Activated CD8-positive, alpha-beta memory T cell treated with anti-CD3 and anti-CD28 coated beads for 4 hours (primary cell): ENCODE results near the gene NMBR.
A peak's percentile ranks its signal among the peaks of the same experiment; 100 is the strongest.
"Not testable (repeated sequence)": the region's sequence is repeated elsewhere in the genome, so short reads cannot be mapped to it uniquely, and the experiment has no call there.

ENCODE experiments used
- DNase-seq, 2 donors: peaks; one replicate each; pipeline ENCODE4 v3.0.0-alpha.2; 2020; ENCODE audit warnings: low read depth in 2 of 2

The NMBR gene

DNA sequence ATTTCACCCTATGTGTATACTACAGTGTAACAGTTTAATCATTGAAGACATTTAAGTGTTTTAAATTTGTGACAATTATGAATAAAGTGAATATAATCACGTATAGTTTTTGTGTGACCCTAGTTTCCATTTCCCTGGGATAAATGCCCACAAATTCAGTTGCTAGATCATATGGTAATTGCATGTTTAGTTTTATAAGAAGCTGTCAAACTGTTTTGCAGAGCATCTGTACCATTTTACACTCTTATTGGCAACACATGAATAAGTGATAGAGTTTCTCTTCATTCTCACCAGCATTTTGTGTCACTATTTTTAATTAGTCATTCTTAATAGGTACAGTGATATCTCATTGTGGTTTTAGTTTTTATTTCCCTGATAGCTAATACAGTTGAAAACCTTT is 7.4 kb upstream of the NMBR start:
- DNase-seq, result no peak

GRCh38 chr6:142153196-142153595 is 6.3 kb upstream of the NMBR start:
- no peak for DNase-seq

GRCh38 chr6:142152746-142153145 is 5.8 kb upstream of the NMBR start:
- no peak for DNase-seq

DNA sequence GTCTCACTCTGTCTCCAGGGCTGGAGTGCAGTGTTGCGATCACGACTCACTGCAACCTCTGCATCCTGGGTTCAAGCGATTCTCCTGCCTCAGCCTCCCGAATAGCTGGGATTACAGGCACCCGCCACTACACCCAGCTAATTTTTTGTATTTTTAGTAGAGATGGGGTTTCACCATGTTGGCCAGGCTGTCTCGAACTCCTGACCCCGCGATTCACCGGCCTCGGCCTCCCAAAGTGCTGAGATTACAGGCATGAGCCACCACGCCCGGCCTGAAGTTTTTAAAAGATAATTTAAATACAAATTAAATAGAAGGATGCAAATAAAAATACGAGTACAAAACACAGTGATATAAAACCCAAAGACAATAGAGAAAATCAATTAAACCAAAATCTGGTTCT is 5.4 kb downstream of the NMBR start:
- DNase-seq, result not testable (repeated sequence)

- DNase-seq, result no peak
Measured at GRCh38 chr6:142138876-142139275, 8.0 kb downstream of the NMBR start.

DNA sequence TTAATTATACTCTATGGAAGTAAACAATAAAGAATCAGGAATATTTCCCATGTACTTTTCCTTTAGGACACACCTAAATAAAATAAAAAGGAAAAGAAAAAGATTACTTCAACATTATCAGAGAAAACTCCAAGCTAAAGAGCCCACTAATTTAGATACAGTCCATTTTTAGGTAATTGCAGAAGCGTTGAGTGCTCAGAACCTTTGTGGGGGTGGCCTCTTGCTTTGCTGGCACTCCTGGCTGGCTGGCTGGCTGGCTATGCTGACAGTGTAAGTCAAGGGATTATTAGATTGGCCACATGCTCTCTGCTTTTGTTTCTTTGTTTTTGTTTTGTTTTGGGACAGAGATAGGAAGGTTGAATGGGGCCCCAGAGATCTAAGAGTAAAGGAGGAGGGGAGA is 14.3 kb downstream of the NMBR start, which contains the start of gene GJE1:
GJE1 (plus strand) TSS at position 301 of the 400 bp plus-strand sequence. CDS start 234 bp downstream, outside the sequence.
- no peak for DNase-seq

DNA sequence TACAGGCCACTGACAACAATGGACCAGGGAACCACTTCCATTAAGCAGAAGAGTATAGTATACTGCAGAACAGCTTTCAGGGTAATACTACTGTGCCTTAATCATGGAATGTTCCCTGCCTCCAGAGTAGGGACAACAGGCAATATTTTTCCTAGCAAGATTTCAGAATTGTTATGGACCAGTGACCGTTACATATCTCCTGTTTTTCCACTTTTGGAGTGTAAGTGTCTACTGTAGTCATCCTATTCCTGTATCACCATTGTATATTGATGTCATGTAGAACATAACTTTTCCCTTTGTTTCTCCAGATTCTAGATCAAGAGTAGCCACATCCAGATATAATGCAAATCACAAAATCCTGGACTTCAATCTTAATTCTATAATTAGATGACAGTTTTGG is 16.1 kb downstream of the NMBR start:
- no peak for DNase-seq

DNA sequence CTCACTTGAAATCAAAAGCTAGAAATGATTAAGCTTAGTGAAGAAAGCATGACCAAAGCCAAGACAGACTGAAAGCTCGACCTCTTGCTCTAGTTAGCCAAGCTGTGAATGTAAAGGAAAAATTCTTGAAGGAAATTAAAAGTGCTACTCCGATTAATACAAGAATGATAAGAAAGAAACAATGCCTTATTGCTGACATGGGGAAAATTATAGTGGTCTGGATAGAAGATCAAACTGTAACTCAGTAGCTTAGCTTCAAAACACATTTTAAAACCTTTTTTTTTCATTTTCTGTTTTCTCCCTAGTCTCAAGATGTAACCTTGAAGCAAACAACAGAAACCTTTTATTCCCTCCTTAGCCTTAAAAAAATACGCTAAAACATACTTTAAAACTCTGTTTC is 25.6 kb downstream of the NMBR start:
- DNase-seq, result no peak

DNA sequence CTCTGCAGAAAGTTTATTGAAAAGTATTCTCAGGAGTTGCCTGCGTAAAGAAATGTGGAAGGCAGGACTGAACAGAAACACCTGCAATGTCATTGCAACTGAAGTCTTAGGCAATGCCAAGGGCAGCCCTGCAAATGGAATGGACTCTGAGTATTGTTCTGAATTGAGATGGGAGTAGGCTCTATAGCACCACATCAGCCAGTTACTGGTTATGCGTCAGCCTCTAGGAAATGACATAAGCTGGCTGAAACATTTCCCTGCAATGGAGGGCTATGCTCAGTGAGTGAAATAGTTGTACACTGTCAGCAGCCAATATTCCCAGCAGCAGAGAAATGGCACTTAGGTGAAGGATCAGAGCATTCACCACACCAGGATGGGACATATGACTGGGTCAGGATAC is 28.0 kb downstream of the NMBR start:
- DNase-seq, result no peak

- no peak for DNase-seq
Measured at GRCh38 chr6:142118328-142118727, 28.6 kb downstream of the NMBR start.

GRCh38 chr6:142117366-142117765 is 29.6 kb downstream of the NMBR start:
- DNase-seq, result no peak

GRCh38 chr6:142112451-142113061 is 34.4 kb downstream of the NMBR start:
- peak; percentile 16 to 32 for DNase-seq

DNA sequence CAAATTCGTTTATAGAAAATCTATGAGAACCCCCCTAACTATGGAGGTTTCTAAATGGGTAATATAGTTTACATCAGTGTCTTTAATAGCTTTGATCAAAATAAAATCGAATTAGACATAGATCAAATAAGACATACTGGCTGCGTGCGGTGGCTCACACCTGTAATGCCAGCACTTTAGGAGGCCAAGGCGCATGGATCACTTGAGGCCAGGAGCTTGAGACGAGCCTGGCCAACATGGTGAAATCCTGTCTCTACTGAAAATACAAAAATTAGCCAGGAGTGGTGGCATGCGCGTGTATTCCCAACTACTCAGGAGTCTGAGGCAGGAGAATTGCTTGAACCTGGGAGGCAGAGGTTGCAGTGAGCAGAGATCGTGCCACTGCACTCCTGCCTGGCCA is 36.1 kb downstream of the NMBR start:
- not testable (repeated sequence) for DNase-seq

DNA sequence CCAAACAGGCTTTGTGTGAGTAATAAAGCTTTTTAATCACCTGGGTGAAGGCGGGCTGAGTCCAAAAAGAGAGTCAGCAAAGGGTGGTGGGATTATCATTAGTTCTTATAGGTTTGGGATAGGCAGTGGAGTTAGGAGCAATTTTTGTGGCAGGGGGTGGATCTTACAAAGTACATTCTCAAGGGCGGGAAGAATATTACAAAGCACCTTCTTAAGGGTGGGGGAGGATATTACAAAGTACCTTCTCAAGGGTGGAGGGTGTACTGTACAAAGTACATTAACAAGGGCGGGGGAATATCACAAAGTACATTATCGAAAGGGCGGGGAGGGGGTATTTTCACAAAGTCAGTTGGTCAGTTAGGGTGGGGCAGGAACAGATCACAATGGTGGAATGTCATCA is 42.1 kb downstream of the NMBR start:
- DNase-seq, result not testable (repeated sequence)

DNA sequence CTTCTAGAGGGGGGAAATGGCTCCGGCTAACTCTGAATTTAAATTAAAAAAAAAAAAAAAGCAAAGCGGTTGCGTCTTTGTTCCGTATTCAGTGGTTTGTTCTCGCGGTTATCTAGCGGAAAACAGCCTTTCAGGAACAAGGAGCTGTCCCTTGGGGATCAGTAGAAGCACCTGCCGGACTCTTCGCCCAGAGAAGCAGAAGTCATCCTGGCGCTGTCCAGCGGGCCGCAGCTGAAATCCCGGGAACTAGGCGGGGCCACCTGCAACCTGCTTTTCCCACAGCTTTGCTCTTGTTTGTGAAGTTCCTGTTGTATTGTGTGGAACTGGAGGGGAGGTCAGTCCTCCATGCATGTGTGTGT is 58.1 kb downstream of the NMBR start:
- DNase-seq, result no peak

DNA sequence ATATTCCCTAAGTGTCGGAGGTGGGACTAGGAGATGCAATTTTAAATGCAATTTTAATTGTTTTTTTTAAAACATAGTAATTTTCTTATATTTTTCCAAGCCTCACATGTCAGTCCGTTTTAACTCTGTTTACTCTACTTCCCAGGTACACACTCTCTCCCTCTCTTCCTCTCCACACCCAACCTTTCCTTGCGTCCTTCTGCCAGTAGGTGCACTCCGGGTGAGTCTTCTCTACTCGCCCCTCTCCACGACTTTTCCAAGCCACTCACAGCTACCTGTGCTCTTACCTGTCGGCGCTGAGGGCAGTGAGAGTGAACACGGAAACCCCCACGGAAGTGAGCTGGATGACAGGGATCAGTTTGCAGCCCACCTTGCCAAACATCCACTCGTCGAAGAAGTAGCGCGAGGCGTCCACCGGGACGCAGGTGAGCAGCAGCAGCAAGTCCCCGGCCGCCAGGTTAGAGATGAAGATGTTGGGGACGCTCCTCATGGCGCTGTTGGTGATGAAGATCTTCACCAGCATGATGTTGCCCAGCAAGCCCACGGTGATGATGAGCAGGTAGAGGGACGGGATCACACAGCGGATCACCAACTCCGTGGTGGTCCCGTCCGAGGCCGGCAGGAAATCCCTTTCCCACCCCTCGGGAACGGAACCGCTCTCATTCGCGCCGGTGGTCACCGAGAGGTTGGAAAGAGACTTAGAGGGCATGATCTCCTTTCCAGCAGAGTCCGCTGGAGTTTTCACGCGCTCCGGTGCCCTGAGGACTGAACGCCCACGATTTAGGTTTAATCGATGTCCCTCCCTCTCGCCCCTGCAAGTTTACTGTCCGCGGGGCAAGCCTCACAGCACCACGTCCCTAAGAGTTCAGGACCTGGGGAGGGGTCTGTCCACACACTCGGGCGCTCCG is 58.7 kb downstream of the NMBR start:
- DNase-seq, result no peak

DNA sequence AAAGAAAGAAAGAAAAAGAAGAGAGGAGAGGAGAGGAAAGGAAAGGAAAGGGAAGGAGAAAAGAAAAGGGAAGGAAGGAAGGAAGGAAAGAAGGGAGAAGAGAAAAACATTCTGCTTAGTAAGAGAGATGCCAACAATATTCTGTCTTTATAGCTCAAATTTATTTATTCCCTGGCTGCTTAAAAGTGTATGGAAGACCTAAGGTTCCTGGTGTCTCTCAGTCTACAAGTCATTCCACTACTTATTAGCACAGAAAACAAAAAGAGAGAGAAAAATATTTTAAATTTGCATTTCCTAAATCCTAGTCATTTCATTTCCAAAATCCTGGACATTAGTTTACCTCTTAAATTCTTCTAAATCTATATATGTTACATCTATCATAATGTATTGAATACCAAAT is 67.8 kb downstream of the NMBR start:
- DNase-seq, result no peak

DNA sequence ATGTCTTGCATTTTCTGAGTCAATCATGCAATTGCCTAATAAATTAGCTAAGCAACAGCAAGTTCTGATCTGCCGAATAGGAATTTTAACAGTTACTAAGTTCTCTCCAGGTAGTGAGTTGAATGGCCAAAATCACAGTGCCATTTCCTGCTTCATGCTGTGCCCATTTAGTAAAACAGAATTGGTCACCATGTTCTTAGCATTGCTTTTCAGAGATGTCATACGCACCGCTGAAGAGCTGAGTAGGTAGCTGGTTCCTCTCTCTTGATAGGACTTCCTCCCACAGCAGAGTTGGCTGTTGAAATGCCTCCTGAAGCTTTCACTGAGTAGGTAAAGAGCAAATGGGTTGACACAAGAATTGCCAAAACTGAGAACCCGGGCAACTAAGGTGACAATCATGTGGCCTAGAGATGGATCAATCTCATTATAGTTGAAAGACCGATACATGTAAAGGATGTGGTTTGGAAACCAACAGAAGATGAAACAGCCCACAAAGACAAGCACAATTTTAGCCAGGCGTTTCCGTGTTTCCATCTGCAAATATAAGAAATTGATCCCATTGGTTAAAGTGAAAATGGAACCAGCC is 71.3 kb downstream of the NMBR start:
- no peak for DNase-seq

DNA sequence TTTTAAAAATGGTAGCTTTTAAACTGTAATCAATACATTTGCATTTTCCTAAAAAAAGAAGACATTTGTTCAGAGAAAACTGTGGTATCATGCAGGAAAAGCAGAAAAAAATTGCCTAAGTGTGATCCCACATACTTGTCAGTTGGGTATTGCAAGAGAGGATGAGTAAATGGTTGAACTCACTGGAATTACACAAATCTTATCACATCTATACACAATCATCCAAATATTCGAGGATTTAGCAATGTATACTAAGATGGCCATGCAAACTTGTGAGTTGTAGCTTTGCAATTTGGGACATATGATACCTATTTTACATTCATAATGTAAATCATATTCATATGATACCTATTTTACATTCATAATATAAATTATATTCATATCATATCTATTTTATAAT is 72.4 kb downstream of the NMBR start:
- DNase-seq, result no peak

GRCh38 chr6:142071981-142072380 is 74.9 kb downstream of the NMBR start:
- no peak for DNase-seq

GRCh38 chr6:142068416-142068815 is 78.5 kb downstream of the NMBR start:
- no peak for DNase-seq

DNA sequence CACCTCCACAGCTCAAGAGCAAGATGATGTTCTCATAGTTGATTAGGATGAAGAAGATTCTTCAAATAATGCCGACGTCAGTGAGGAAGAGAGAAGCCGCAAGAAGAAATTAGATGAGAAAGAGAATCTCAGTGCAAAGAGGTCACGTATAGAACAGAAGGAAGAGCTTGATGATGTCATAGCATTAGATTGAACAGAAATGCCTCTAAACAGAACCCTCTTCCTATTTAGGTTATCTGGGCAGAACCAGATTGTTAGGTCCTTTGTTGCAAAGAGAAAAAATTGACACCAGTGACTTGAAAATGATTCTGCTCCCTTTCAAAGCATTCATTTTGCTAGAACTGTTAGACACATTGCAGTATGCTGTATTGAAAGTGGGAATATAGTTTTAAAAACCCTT is 84.1 kb downstream of the NMBR start:
- not testable (repeated sequence) for DNase-seq
